Ishikawa (cell line): ENCODE measurements around the gene CNTNAP2.

Experiments used
- EP300 ChIP-seq: IDR thresholded peaks from 2 replicates; pipeline ENCODE4 v1.6.1; 2012; ENCODE audit warnings: borderline replicate concordance
- FOXM1 ChIP-seq: IDR thresholded peaks from 2 replicates; pipeline ENCODE4 v1.6.1; 2012; ENCODE audit warnings: low read depth, borderline replicate concordance
- MAX ChIP-seq: IDR thresholded peaks from 2 replicates; pipeline ENCODE4 v1.6.1; 2012
- TAF1 ChIP-seq: IDR thresholded peaks from 2 replicates; pipeline ENCODE4 v1.6.1; 2012; ENCODE audit warnings: low read depth, mild to moderate bottlenecking
- TF ChIP-seq, protein P1 (sequence below): IDR thresholded peaks from 2 replicates; pipeline ENCODE4 v1.6.1; 2012; ENCODE audit warnings: low read depth, mild to moderate bottlenecking

DNA sequence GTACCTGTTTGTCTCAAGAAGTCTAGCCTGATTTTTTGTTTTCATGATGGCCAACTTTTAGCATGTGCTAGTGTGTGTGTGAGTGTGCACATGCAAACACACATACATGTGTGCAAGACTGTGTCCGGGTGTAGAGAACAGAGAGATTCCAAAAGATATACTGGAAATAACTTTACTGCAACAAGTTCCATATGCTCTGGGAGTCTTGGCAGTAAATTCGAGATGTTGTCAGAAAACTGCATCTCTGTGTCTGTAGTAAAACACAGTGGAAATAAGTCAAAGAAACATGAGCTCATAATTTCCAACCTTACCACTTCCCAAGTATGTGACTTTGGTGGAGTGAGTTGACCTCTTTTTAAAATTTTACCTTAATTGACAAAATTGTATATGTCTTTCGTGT is 1523.2 kb downstream of the CNTNAP2 start:
- TF ChIP-seq FOXM1 (no peak), MAX (no peak), EP300 (no peak), TAF1 (no peak)
- TF ChIP-seq, protein P1, sequence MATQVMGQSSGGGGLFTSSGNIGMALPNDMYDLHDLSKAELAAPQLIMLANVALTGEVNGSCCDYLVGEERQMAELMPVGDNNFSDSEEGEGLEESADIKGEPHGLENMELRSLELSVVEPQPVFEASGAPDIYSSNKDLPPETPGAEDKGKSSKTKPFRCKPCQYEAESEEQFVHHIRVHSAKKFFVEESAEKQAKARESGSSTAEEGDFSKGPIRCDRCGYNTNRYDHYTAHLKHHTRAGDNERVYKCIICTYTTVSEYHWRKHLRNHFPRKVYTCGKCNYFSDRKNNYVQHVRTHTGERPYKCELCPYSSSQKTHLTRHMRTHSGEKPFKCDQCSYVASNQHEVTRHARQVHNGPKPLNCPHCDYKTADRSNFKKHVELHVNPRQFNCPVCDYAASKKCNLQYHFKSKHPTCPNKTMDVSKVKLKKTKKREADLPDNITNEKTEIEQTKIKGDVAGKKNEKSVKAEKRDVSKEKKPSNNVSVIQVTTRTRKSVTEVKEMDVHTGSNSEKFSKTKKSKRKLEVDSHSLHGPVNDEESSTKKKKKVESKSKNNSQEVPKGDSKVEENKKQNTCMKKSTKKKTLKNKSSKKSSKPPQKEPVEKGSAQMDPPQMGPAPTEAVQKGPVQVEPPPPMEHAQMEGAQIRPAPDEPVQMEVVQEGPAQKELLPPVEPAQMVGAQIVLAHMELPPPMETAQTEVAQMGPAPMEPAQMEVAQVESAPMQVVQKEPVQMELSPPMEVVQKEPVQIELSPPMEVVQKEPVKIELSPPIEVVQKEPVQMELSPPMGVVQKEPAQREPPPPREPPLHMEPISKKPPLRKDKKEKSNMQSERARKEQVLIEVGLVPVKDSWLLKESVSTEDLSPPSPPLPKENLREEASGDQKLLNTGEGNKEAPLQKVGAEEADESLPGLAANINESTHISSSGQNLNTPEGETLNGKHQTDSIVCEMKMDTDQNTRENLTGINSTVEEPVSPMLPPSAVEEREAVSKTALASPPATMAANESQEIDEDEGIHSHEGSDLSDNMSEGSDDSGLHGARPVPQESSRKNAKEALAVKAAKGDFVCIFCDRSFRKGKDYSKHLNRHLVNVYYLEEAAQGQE = no peak
